Right lobe of liver (tissue), 4 donors: ENCODE data around the gene NAALADL2.

Experiments used
- POLR2A ChIP-seq: fragments of 450-650 bp; IDR thresholded peaks from one replicate; pipeline ENCODE4 v1.6.1; 2017; ENCODE audit warnings: antibody characterized with exemption, mild to moderate bottlenecking
- TF ChIP-seq, protein P1 (sequence below), 4 donors: fragments of 200-600 bp in 3 of 4; fragments of 450-650 bp in 1 of 4; IDR thresholded peaks; one replicate each; pipeline versions ENCODE4 v1.5.1 to v1.8.0; 2016 to 2022; ENCODE audit warnings: antibody characterized with exemption in 4 of 4, mild to moderate bottlenecking in 2 of 4
- donor health status: DM: no; HTN: no; CAD: no.
- donor health status: DM: no; HTN: no; CAD: no.
- donor health status: DM: no; HTN: yes; CAD: no.

DNA sequence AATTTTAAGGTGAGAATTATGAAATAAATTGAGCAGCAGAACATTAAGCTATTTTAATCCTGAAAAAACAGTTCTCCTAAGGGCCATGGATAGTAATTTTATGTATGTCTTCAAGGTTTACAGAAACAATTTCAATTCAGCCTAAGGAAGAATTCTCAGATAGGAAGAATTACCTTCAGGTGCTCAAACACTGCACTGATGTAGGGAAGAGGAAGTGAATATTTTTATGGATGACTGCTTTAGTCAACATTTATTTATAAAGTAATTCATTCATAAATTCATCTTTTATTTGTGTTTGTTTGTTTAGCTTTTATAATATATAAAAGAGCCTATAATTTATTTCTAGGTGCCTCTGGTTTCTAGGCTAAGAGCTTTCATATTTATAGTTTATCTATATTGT lies 620.7 kb downstream of the NAALADL2 start:
- TF ChIP-seq, protein P1, sequence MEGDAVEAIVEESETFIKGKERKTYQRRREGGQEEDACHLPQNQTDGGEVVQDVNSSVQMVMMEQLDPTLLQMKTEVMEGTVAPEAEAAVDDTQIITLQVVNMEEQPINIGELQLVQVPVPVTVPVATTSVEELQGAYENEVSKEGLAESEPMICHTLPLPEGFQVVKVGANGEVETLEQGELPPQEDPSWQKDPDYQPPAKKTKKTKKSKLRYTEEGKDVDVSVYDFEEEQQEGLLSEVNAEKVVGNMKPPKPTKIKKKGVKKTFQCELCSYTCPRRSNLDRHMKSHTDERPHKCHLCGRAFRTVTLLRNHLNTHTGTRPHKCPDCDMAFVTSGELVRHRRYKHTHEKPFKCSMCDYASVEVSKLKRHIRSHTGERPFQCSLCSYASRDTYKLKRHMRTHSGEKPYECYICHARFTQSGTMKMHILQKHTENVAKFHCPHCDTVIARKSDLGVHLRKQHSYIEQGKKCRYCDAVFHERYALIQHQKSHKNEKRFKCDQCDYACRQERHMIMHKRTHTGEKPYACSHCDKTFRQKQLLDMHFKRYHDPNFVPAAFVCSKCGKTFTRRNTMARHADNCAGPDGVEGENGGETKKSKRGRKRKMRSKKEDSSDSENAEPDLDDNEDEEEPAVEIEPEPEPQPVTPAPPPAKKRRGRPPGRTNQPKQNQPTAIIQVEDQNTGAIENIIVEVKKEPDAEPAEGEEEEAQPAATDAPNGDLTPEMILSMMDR (IDR thresholded peaks at IDR 0.05) = no peak
- no peak for TF ChIP-seq POLR2A
